Spleen (tissue), 7 donors: ENCODE measurements around the gene GANAB.

ENCODE experiments used
- CTCF ChIP-seq, 11 experiments: fragments of 200-600 bp in 7 of 11; fragments of 450-650 bp in 4 of 11; sonication (generic) in 4 of 11; IDR thresholded peaks in 8 of 11; conservative IDR thresholded peaks in 3 of 11; 1 replicate in 7 of 11; 2 replicates in 4 of 11; pipeline versions ENCODE4 v1.4.0 to v1.8.0; 2016 to 2021; ENCODE audit warnings: antibody characterized with exemption in 11 of 11, inconsistent platforms in 4 of 11, mild to moderate bottlenecking in 1 of 11
- POLR2A ChIP-seq, 3 donors: fragments of 450-650 bp; IDR thresholded peaks; one replicate each; pipeline ENCODE4 v1.5.1; 2017; ENCODE audit warnings: antibody characterized with exemption in 3 of 3, mild to moderate bottlenecking in 1 of 3
- donor health status: DM: no; HTN: no; CAD: no; lungs with moderate emphysema.
- donor health status: DM: no; HTN: no; CAD: no.
- donor health status: DM: no; HTN: no; CAD: no.

- TF ChIP-seq CTCF (IDR thresholded peaks at IDR 0.05 in 8 of 11, conservative IDR thresholded peaks at IDR 0.05 in 3 of 11) (no peak), POLR2A (IDR thresholded peaks at IDR 0.05) (no peak)
Measured at GRCh38 chr11:62632492-62632891, 13.9 kb downstream of the GANAB start.
